Endothelial cell of umbilical vein (primary cell): ENCODE results near the gene LEPROT. TPM values are rescaled to one million over a fixed set of nuclear protein-coding genes. Genes with fewer than 3 reads are reported as not detected.

Source experiments
- BruUV-seq: library from RNA; stranded (reverse); fragments of 400-500 nt; replicated peaks from 2 replicates; lab custom pipeline; 2021; lab: Mats Ljungman, UMichigan
- CTCF ChIA-PET: fragments of 300-600, 350-600 bp; sonication (Branson Sonifier 250); formaldehyde crosslinking; loops from one replicate; lab custom pipeline; 2021; ENCODE audit warnings: antibody characterized with exemption, inconsistent platforms; lab: Charles Lee
- POLR2A ChIA-PET: fragments of 300-600, 350-600 bp; sonication (Branson Sonifier 250); formaldehyde crosslinking; loops from one replicate; lab custom pipeline; 2021; ENCODE audit warnings: antibody characterized with exemption, inconsistent platforms; lab: Charles Lee
- DNase-seq: peaks from one replicate; pipeline ENCODE4 v3.0.0-alpha.2; 2011; ENCODE audit warnings: low read depth, low spot score
- FAIRE-seq: peaks from 2 replicates; lab custom pipeline; 2011; peaks lifted over from hg19 to GRCh38; lab: Jason Lieb, UNC
- H2AFZ ChIP-seq: 2 replicates; pipeline ENCODE4 v1.6.0; 2012; ENCODE audit warnings: low read depth, low read length, control low read depth, inconsistent platforms
- H3K27ac ChIP-seq: 2 replicates; pipeline ENCODE4 v1.5.1; 2011; ENCODE audit warnings: low read depth, mild to moderate bottlenecking, control low read depth, low read length, moderate library complexity; ENCODE audit not compliant: insufficient read depth
- H3K27me3 ChIP-seq, 2 experiments: 2 replicates each; pipeline versions ENCODE4 v1.6.0 to v1.6.1; 2011; ENCODE audit warnings: low read length in 2 of 2, mixed read lengths in 1 of 2; ENCODE audit not compliant: control insufficient read depth in 2 of 2, insufficient read depth in 2 of 2
- H3K36me3 ChIP-seq, 2 experiments: 2 replicates in 1 of 2; 3 replicates in 1 of 2; pipeline ENCODE4 v1.5.1; 2011; ENCODE audit warnings: low read length in 2 of 2, mild to moderate bottlenecking in 1 of 2, moderate library complexity in 1 of 2; ENCODE audit not compliant: control insufficient read depth in 2 of 2, insufficient read depth in 2 of 2; ENCODE audit errors: extremely low read depth in 1 of 2
- H3K4me1 ChIP-seq: 3 replicates; pipeline ENCODE4 v1.5.1; 2011; ENCODE audit warnings: mild to moderate bottlenecking, low read length; ENCODE audit not compliant: control insufficient read depth, insufficient read depth; ENCODE audit errors: extremely low read depth
- H3K4me2 ChIP-seq: 2 replicates; pipeline ENCODE4 v1.6.1; 2011; ENCODE audit warnings: low read length, control low read depth, mixed read lengths; ENCODE audit not compliant: insufficient read depth
- H3K4me3 ChIP-seq, 3 experiments: fragments of 200-600 bp in 1 of 3; sonication (generic), shearing (Covaris generic) in 1 of 3; replicated peaks in 1 of 3; 2 replicates each; pipeline ENCODE4 v1.5.1; 2011 to 2016; ENCODE audit warnings: control low read depth in 3 of 3, low read length in 3 of 3, mild to moderate bottlenecking in 2 of 3, inconsistent platforms in 1 of 3, low read depth in 1 of 3, moderate library complexity in 1 of 3; ENCODE audit not compliant: insufficient read depth in 1 of 3
- H3K79me2 ChIP-seq: 2 replicates; pipeline ENCODE4 v1.6.0; 2012; ENCODE audit warnings: low read length, inconsistent platforms; ENCODE audit not compliant: control insufficient read depth, insufficient read depth
- H3K9ac ChIP-seq: replicated peaks from 2 replicates; pipeline ENCODE3; 2011; ENCODE audit warnings: low read length, control low read depth; ENCODE audit not compliant: insufficient read depth; ENCODE audit errors: extremely low read depth
- H3K9me1 ChIP-seq: replicated peaks from 3 replicates; pipeline ENCODE4 v1.6.0; 2011; ENCODE audit warnings: mild to moderate bottlenecking, low read length; ENCODE audit not compliant: control insufficient read depth, insufficient read depth; ENCODE audit errors: extremely low read depth
- H3K9me3 ChIP-seq: replicated peaks from 2 replicates; pipeline ENCODE4 v1.5.1; 2012; ENCODE audit warnings: low read length, inconsistent platforms; ENCODE audit not compliant: control insufficient read depth, insufficient read depth
- H4K20me1 ChIP-seq: replicated peaks from 2 replicates; pipeline ENCODE3; 2011; ENCODE audit warnings: mild to moderate bottlenecking, low read length; ENCODE audit not compliant: control insufficient read depth, insufficient read depth; ENCODE audit errors: extremely low read depth
- CTCF ChIP-seq, 2 donors: IDR thresholded peaks; 1 replicate in 1 of 2; 2 replicates in 1 of 2; pipeline ENCODE4 v1.5.1; 2011; ENCODE audit warnings: low read length in 2 of 2, mild to moderate bottlenecking in 2 of 2, moderate library complexity in 2 of 2, control low read depth in 1 of 2, inconsistent platforms in 1 of 2, low read depth in 1 of 2; ENCODE audit not compliant: insufficient read depth in 1 of 2; ENCODE audit errors: extremely low read depth in 1 of 2
- EZH2 ChIP-seq: IDR thresholded peaks from 2 replicates; pipeline ENCODE4 v1.6.1; 2012; ENCODE audit warnings: borderline replicate concordance, low read depth, mild to moderate bottlenecking, moderate library complexity, low read length, inconsistent platforms; ENCODE audit not compliant: severe bottlenecking
- FOS ChIP-seq: IDR thresholded peaks from 2 replicates; pipeline ENCODE4 v1.6.1; 2011; ENCODE audit warnings: mild to moderate bottlenecking, low read length, moderate library complexity, borderline replicate concordance; ENCODE audit not compliant: insufficient read depth
- GATA2 ChIP-seq: IDR thresholded peaks from 2 replicates; pipeline ENCODE4 v1.7.0; 2011; ENCODE audit warnings: low read depth, mild to moderate bottlenecking, moderate library complexity, mixed read lengths, low read length; ENCODE audit not compliant: insufficient read length, insufficient read depth
- JUN ChIP-seq: IDR thresholded peaks from 2 replicates; pipeline ENCODE4 v1.6.1; 2011; ENCODE audit warnings: borderline replicate concordance, low read depth; ENCODE audit not compliant: insufficient read length, insufficient read depth
- MAX ChIP-seq: IDR thresholded peaks from 2 replicates; pipeline ENCODE4 v1.6.1; 2011; ENCODE audit not compliant: insufficient read depth, insufficient read length
- MYC ChIP-seq: IDR thresholded peaks from one replicate; pipeline ENCODE4 v1.6.1; 2011; ENCODE audit warnings: mild to moderate bottlenecking, low read depth, low read length
- POLR2A ChIP-seq: IDR thresholded peaks from 2 replicates; pipeline ENCODE4 v1.6.1; 2012; ENCODE audit warnings: low read depth, mild to moderate bottlenecking, control low read depth, low read length
- POLR2AphosphoS5 ChIP-seq: IDR thresholded peaks from 2 replicates; pipeline ENCODE4 v1.6.1; 2012; ENCODE audit warnings: low read depth, mild to moderate bottlenecking, control low read depth, low read length, moderate library complexity; ENCODE audit not compliant: insufficient read depth
- dilution Hi-C: fragments of 300-500 bp; cut with MboI; formaldehyde crosslinking; loops from one replicate; pipeline ENCODE4 v1.15.0; 2019; ENCODE audit warnings: low sequenced_read_pairs; ENCODE audit not compliant: extremely low pct_ligation_motif_present
- intact Hi-C: fragments of 100-400 bp; cut with micrococcal nuclease; formaldehyde crosslinking; loops from one replicate; pipeline ENCODE4 v1.10.0; 2022
- polyA plus RNA-seq, 4 experiments: library from polyadenylated mRNA; depleted of rRNA in 3 of 4; stranded (reverse) in 3 of 4; unstranded in 1 of 4; fragments of >200 nt; gene quantifications; 2 replicates each; pipeline versions ENCODE4 v1.2.1 to v1.2.3, GENCODE V29; 2011 to 2012; ENCODE audit warnings: missing spikeins in 1 of 4
- total RNA-seq: library from RNA; stranded (reverse); gene quantifications from 2 replicates; pipeline ENCODE4 v1.2.3, GENCODE V29; 2021

Gene LEPROT
- total and polyA plus RNA-seq, 2 donors (not counting 3 experiments of a cell fraction or from before 2014, with no cell fraction given): 80.6 to 94.8 TPM

- ChIA-PET CTCF (no interaction called here), POLR2A (no interaction called here)
- H3K9me1 ChIP-seq: no peaks in the 10 kb centered on the region
- no peak for TF ChIP-seq GATA2
- TF ChIP-seq POLR2AphosphoS5: no peak
- no peak for TF ChIP-seq JUN
- no peak for TF ChIP-seq MYC
- no peak for TF ChIP-seq FOS
- no peak for TF ChIP-seq MAX
- no peak for TF ChIP-seq EZH2
- TF ChIP-seq CTCF (IDR thresholded peaks at IDR 0.05; ENCODE audit: extremely low read depth in 1 of 2, insufficient read depth in 1 of 2, low read depth in 1 of 2, low read length in 2 of 2): no peak
- no peak for TF ChIP-seq POLR2A
- no peaks in the 10 kb centered on the region for H3K27me3 ChIP-seq
- no peak for DNase-seq
- FAIRE-seq: no peak
- no peaks in the 10 kb centered on the region for H3K4me1 ChIP-seq
- no peaks in the 10 kb centered on the region for H3K36me3 ChIP-seq
- no peak overlapping the region for H3K27ac ChIP-seq
- dilution Hi-C loops: no loop called here
- no peak overlapping the region for H3K9ac ChIP-seq
- no peaks in the 10 kb centered on the region for H3K79me2 ChIP-seq
- BruUV-seq: no TSS peak
- no peak overlapping the region for H3K4me2 ChIP-seq
- H2AFZ ChIP-seq: no peak overlapping the region
- no peak overlapping the region for H3K4me3 ChIP-seq
- H3K9me3 ChIP-seq: no peaks in the 10 kb centered on the region
- intact Hi-C loops: no loop called here
- no peaks in the 10 kb centered on the region for H4K20me1 ChIP-seq
Observed at GRCh38 chr1:65444128-65444640, 23.7 kb downstream of the LEPROT start.
